HEK293 (cell line): ENCODE results near the gene ABCA2.

Experiments used
- CTCF ChIA-PET: fragments of 350-600 bp; formaldehyde crosslinking; extraction: SDS; loops from one replicate; lab custom pipeline; 2021; ENCODE audit warnings: antibody characterized with exemption; lab: Yijun Ruan, JAX
- POLR2A ChIA-PET: fragments of 300-600 bp; formaldehyde crosslinking; extraction: SDS; loops from one replicate; lab custom pipeline; 2020; ENCODE audit warnings: antibody characterized with exemption, inconsistent platforms; lab: Yijun Ruan, JAX
- H3K27ac ChIP-seq: fragments of 200-500 bp; sonication (Bioruptor generic); 2 replicates; pipeline ENCODE4 v1.5.1; 2014; ENCODE audit warnings: low read depth, low read length, control low read depth, inconsistent platforms; ENCODE audit errors: extremely low read depth
- H3K36me3 ChIP-seq, 2 experiments: fragments of 200-500 bp in 1 of 2; sonication (Bioruptor generic) in 1 of 2; 1 replicate in 1 of 2; 2 replicates in 1 of 2; pipeline ENCODE4 v1.5.1; 2014 to 2017; ENCODE audit warnings: inconsistent platforms in 2 of 2, low read length in 2 of 2; ENCODE audit not compliant: control insufficient read depth in 2 of 2, insufficient read depth in 1 of 2
- H3K4me1 ChIP-seq: fragments of 200-500 bp; sonication (Bioruptor generic); 2 replicates; pipeline ENCODE4 v1.5.1; 2014; ENCODE audit warnings: mild to moderate bottlenecking, low read length, inconsistent platforms; ENCODE audit not compliant: control insufficient read depth, insufficient read depth
- H3K4me3 ChIP-seq: 2 replicates; pipeline ENCODE4 v1.5.1; 2011; ENCODE audit warnings: low read depth, mild to moderate bottlenecking, control low read depth, low read length, moderate library complexity
- H3K9me3 ChIP-seq: fragments of 200-500 bp; sonication (Bioruptor generic); 2 replicates; pipeline ENCODE4 v1.5.1; 2014; ENCODE audit warnings: low read depth, low read length, inconsistent platforms; ENCODE audit not compliant: control insufficient read depth, insufficient read depth
- BCL11A ChIP-seq: fragments of 450-650 bp; formaldehyde crosslinking; IDR thresholded peaks from 2 replicates; pipeline ENCODE4 v1.5.1; 2016; ENCODE audit warnings: low read depth, missing biosample characterization, missing genetic modification characterization
- BCL11B ChIP-seq: fragments of 450-650 bp; formaldehyde crosslinking; IDR thresholded peaks from 2 replicates; pipeline ENCODE4 v1.5.1; 2016; ENCODE audit warnings: low read depth, missing biosample characterization, missing genetic modification characterization
- BCL6B ChIP-seq: fragments of 450-650 bp; formaldehyde crosslinking; IDR thresholded peaks from 2 replicates; pipeline ENCODE4 v1.5.1; 2017; ENCODE audit warnings: missing biosample characterization, missing genetic modification characterization
- GFI1B ChIP-seq: fragments of 450-650 bp; formaldehyde crosslinking; IDR thresholded peaks from 2 replicates; pipeline ENCODE4 v1.5.1; 2016; ENCODE audit warnings: missing biosample characterization, missing genetic modification characterization
- KLF1 ChIP-seq: fragments of 450-650 bp; formaldehyde crosslinking; IDR thresholded peaks from 2 replicates; pipeline ENCODE4 v1.5.1; 2016; ENCODE audit warnings: missing biosample characterization, missing genetic modification characterization
- KLF7 ChIP-seq: fragments of 450-650 bp; formaldehyde crosslinking; IDR thresholded peaks from 2 replicates; pipeline ENCODE4 v1.5.1; 2016; ENCODE audit warnings: missing biosample characterization, missing genetic modification characterization, borderline replicate concordance
- SCRT2 ChIP-seq: fragments of 450-650 bp; formaldehyde crosslinking; IDR thresholded peaks from 2 replicates; pipeline ENCODE4 v1.5.1; 2016; ENCODE audit warnings: missing biosample characterization, missing genetic modification characterization
- SETDB1 ChIP-seq: IDR thresholded peaks from one replicate; pipeline ENCODE4 v1.6.1; 2017; ENCODE audit warnings: mild to moderate bottlenecking, low read length, moderate library complexity, mixed read lengths; ENCODE audit not compliant: insufficient read length
- SP2 ChIP-seq: fragments of 450-650 bp; formaldehyde crosslinking; IDR thresholded peaks from 2 replicates; pipeline ENCODE4 v1.5.1; 2016; ENCODE audit warnings: missing biosample characterization, missing genetic modification characterization
- SP3 ChIP-seq: fragments of 450-650 bp; formaldehyde crosslinking; IDR thresholded peaks from 2 replicates; pipeline ENCODE4 v1.5.1; 2016; ENCODE audit warnings: missing biosample characterization, missing genetic modification characterization
- TRIM28 ChIP-seq: IDR thresholded peaks from 2 replicates; pipeline ENCODE4 v1.6.1; 2011; ENCODE audit warnings: low read length, control low read depth, borderline replicate concordance
- WT1 ChIP-seq: fragments of 450-650 bp; formaldehyde crosslinking; IDR thresholded peaks from 2 replicates; pipeline ENCODE4 v1.5.1; 2016; ENCODE audit warnings: missing biosample characterization, missing genetic modification characterization
- YY2 ChIP-seq: fragments of 450-650 bp; formaldehyde crosslinking; IDR thresholded peaks from 2 replicates; pipeline ENCODE4 v1.5.1; 2016; ENCODE audit warnings: missing biosample characterization, missing genetic modification characterization
- ZNF174 ChIP-seq: fragments of 450-650 bp; formaldehyde crosslinking; IDR thresholded peaks from 2 replicates; pipeline ENCODE4 v1.5.0; 2017; ENCODE audit warnings: missing biosample characterization, mild to moderate bottlenecking, missing genetic modification characterization
- ZNF18 ChIP-seq: fragments of 450-650 bp; formaldehyde crosslinking; IDR thresholded peaks from 2 replicates; pipeline ENCODE4 v1.5.1; 2016; ENCODE audit warnings: missing biosample characterization, missing genetic modification characterization
- ZNF184 ChIP-seq: fragments of 450-650 bp; IDR thresholded peaks from 2 replicates; pipeline ENCODE4 v1.5.1; 2018; ENCODE audit warnings: missing biosample characterization, mild to moderate bottlenecking, missing genetic modification characterization
- ZNF335 ChIP-seq: fragments of 450-650 bp; formaldehyde crosslinking; conservative IDR thresholded peaks from 2 replicates; pipeline ENCODE4 v1.5.1; 2016; ENCODE audit warnings: missing biosample characterization, missing genetic modification characterization
- ZNF350 ChIP-seq: fragments of 450-650 bp; formaldehyde crosslinking; IDR thresholded peaks from 2 replicates; pipeline ENCODE4 v1.5.0; 2017; ENCODE audit warnings: missing biosample characterization, mild to moderate bottlenecking, missing genetic modification characterization
- ZNF354C ChIP-seq: fragments of 450-650 bp; formaldehyde crosslinking; IDR thresholded peaks from 2 replicates; pipeline ENCODE4 v1.5.1; 2016; ENCODE audit warnings: missing biosample characterization, missing genetic modification characterization, low read depth, borderline replicate concordance
- ZNF513 ChIP-seq: fragments of 450-650 bp; IDR thresholded peaks from 2 replicates; pipeline ENCODE4 v1.5.1; 2018; ENCODE audit warnings: missing biosample characterization, missing genetic modification characterization
- ZNF521 ChIP-seq: fragments of 450-650 bp; formaldehyde crosslinking; IDR thresholded peaks from 2 replicates; pipeline ENCODE4 v1.5.1; 2017; ENCODE audit warnings: missing biosample characterization, mild to moderate bottlenecking, missing genetic modification characterization
- ZNF610 ChIP-seq: fragments of 450-650 bp; formaldehyde crosslinking; IDR thresholded peaks from 2 replicates; pipeline ENCODE4 v1.5.1; 2016; ENCODE audit warnings: missing biosample characterization, missing genetic modification characterization, borderline replicate concordance
- ZNF629 ChIP-seq: fragments of 450-650 bp; formaldehyde crosslinking; IDR thresholded peaks from 2 replicates; pipeline ENCODE4 v1.5.1; 2017; ENCODE audit warnings: missing biosample characterization, missing genetic modification characterization
- ZNF701 ChIP-seq: fragments of 450-650 bp; formaldehyde crosslinking; IDR thresholded peaks from 2 replicates; pipeline ENCODE4 v1.5.1; 2016; ENCODE audit warnings: missing biosample characterization, missing genetic modification characterization
- ZNF704 ChIP-seq: fragments of 450-650 bp; formaldehyde crosslinking; IDR thresholded peaks from 2 replicates; pipeline ENCODE4 v1.5.1; 2016; ENCODE audit warnings: missing biosample characterization, missing genetic modification characterization
- ZNF843 ChIP-seq: fragments of 450-650 bp; formaldehyde crosslinking; IDR thresholded peaks from 2 replicates; pipeline ENCODE4 v1.5.1; 2016; ENCODE audit warnings: missing biosample characterization, missing genetic modification characterization
- ZSCAN4 ChIP-seq: fragments of 450-650 bp; formaldehyde crosslinking; IDR thresholded peaks from 2 replicates; pipeline ENCODE4 v1.5.1; 2017; ENCODE audit warnings: missing biosample characterization, missing genetic modification characterization
- TF ChIP-seq, protein P1 (sequence below): fragments of 450-650 bp; formaldehyde crosslinking; IDR thresholded peaks from 2 replicates; pipeline ENCODE4 v1.5.1; 2016; ENCODE audit warnings: missing biosample characterization, missing genetic modification characterization, low read depth
- TF ChIP-seq, protein P2 (sequence below): fragments of 450-650 bp; formaldehyde crosslinking; IDR thresholded peaks from 2 replicates; pipeline ENCODE4 v1.5.1; 2016; ENCODE audit warnings: missing biosample characterization, missing genetic modification characterization

Gene ABCA2

GRCh38 chr9:137067860-137068538 is 40.0 kb upstream of the ABCA2 start:
- H3K27ac ChIP-seq = no peak overlapping the region
- no peak for TF ChIP-seq ZNF843
- TF ChIP-seq ZSCAN4 (tag by site-specific recombination) = no peak
- TF ChIP-seq TRIM28 = no peak
- 0 out of 2 replicates have a peak, but pooled peaks have one; percentile 9 for TF ChIP-seq KLF1 (tag by site-specific recombination)
- no peak for TF ChIP-seq ZNF354C (tag by site-specific recombination)
- TF ChIP-seq, protein P1, sequence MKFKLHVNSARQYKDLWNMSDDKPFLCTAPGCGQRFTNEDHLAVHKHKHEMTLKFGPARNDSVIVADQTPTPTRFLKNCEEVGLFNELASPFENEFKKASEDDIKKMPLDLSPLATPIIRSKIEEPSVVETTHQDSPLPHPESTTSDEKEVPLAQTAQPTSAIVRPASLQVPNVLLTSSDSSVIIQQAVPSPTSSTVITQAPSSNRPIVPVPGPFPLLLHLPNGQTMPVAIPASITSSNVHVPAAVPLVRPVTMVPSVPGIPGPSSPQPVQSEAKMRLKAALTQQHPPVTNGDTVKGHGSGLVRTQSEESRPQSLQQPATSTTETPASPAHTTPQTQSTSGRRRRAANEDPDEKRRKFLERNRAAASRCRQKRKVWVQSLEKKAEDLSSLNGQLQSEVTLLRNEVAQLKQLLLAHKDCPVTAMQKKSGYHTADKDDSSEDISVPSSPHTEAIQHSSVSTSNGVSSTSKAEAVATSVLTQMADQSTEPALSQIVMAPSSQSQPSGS (tag by site-specific recombination) = no peak
- no peak for TF ChIP-seq ZNF521 (tag by site-specific recombination)
- no peak for TF ChIP-seq ZNF629 (tag by site-specific recombination)
- no peak for TF ChIP-seq ZNF174 (tag by site-specific recombination)
- no peak for TF ChIP-seq WT1 (tag by site-specific recombination)
- TF ChIP-seq BCL6B (tag by site-specific recombination) = no peak
- TF ChIP-seq KLF7 (tag by site-specific recombination) = no peak
- TF ChIP-seq SETDB1 = no peak
- TF ChIP-seq BCL11B = no peak
- TF ChIP-seq SCRT2 (tag by site-specific recombination) = no peak
- no peak for TF ChIP-seq GFI1B
- TF ChIP-seq, protein P2, sequence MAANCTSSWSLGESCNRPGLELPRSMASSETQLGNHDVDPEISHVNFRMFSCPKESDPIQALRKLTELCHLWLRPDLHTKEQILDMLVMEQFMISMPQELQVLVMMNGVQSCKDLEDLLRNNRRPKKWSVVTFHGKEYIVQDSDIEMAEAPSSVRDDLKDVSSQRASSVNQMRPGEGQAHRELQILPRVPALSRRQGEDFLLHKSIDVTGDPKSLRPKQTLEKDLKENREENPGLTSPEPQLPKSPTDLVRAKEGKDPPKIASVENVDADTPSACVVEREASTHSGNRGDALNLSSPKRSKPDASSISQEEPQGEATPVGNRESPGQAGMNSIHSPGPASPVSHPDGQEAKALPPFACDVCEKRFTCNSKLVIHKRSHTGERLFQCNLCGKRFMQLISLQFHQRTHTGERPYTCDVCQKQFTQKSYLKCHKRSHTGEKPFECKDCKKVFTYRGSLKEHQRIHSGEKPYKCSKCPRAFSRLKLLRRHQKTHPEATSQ (tag by site-specific recombination) = no peak
- no peak for TF ChIP-seq ZNF704 (tag by site-specific recombination)
- TF ChIP-seq SP2 (tag by site-specific recombination) = no peak
- no peak for TF ChIP-seq SP3
- no peak for TF ChIP-seq BCL11A (tag by site-specific recombination)
- TF ChIP-seq ZNF513 = no peak
- TF ChIP-seq ZNF18 = no peak
- no peak for TF ChIP-seq ZNF350 (tag by site-specific recombination)
- TF ChIP-seq ZNF610 (tag by site-specific recombination) = no peak
- TF ChIP-seq ZNF701 (tag by site-specific recombination) = no peak
- TF ChIP-seq ZNF184 (tag by site-specific recombination) = no peak
- TF ChIP-seq ZNF335 (tag by site-specific recombination) = peak; percentile 42; the same call in 1 of the 2 replicates
- no peak for TF ChIP-seq YY2 (tag by site-specific recombination)

More at GRCh38 chr9:137067860-137068538, 40.0 kb upstream of the ABCA2 start:
- Histone ChIP-seq H3K4me1 (peaks cover 10% of the 10 kb centered on the region; the same call in 1 of the 2 replicates), H3K9me3 (no peaks in the 10 kb centered on the region), H3K36me3 (peaks cover 0 to 17% of the 10 kb centered on the region in 2 experiments; a peak in 1 of 3 replicates), H3K4me3 (no peak overlapping the region)
- ChIA-PET CTCF (interaction anchor here (0.6 to 11.3 kb wide), 36 partner anchors 9 to 946 kb away, joined by 3 to 237 read pairs (median 4); partner anchors contain the start of genes ABCA2, CYSRT1, ENTPD2 and MAN1B1), POLR2A (interaction anchor here (0.6 to 9.1 kb wide), 16 partner anchors 9 to 188 kb away, joined by 3 to 137 read pairs (median 4); partner anchors contain the start of genes ENTPD2, MAN1B1, NDOR1 and NPDC1)
